NCI-H226 (cell line): Measurements from ENCODE around the gene CLDN14.

ENCODE experiments used
- DNase-seq: peaks from one replicate; pipeline ENCODE4 v3.0.0-alpha.2; 2015

The CLDN14 gene, protein sequence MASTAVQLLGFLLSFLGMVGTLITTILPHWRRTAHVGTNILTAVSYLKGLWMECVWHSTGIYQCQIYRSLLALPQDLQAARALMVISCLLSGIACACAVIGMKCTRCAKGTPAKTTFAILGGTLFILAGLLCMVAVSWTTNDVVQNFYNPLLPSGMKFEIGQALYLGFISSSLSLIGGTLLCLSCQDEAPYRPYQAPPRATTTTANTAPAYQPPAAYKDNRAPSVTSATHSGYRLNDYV

DNA sequence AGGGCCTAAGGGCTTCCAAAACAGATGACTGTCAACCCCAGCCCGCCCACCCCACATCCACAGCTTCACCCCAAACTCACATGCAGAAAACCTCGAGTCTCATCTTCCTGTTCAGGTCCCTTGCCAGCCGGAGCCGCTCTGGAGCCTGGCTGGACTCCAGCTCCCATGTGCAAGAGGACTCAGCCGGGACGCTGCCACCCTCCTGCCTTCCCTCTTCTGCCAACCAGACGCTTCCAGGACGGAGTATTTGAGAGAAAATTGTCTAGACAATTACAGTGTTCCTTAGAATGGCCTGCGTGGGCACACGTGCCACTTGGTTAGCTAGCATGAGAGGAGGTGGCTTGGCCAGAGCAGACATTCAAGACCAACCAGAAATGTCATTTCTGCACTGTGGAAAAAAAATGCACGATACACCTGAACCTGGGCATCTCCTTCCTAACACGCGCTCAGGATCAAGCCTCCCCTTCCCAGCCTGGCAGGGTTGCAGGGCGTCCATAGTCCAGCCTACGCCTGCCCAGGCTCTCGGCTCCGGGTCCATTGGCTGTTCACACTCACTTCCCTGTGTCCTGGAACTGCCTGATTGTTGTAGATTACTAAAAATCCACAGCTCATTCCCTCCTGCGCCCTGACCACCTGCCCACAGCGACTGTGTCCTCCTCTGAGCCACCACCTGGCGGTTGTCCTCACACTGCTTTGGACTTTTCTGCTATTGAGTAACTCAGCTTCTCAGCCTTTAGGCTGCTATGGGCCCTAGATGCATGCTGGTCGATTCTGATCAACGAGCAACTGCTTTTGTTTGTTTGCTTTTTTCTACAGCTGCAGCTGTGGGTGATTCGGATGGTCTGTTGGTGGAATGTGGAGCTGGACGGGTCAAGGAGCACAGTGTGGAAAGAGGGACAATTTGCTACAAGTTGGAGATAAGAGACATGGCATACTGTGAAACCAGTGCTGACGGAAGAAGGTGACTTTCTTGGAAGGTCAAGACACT is at the start of gene CLDN14:
Gene CLDN14 (minus strand): TSS at position 708 of the 988 bp plus-strand sequence. CDS start 18,427 bp downstream, outside the sequence.
- no peak for DNase-seq

DNA sequence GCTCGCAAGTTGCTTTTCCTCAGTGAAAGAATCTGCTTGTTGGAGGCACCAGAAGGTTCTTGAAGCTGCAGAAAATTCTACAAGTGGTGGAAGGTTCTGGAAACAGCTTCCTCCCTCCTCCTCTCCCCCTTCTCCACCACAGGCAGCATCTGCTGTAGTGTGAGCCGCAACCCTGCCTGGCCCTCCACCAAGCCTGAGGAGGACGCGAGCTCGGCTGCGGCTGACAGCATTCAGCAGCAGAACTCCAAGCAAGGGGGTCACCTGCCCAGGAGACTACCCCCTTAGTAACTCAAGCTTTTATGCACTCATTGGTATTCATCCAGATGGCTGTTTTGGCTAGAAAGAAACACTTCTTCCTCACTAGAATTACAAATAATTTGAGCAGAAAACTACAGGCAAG is 48.8 kb upstream of the CLDN14 start:
- no peak for DNase-seq

DNA sequence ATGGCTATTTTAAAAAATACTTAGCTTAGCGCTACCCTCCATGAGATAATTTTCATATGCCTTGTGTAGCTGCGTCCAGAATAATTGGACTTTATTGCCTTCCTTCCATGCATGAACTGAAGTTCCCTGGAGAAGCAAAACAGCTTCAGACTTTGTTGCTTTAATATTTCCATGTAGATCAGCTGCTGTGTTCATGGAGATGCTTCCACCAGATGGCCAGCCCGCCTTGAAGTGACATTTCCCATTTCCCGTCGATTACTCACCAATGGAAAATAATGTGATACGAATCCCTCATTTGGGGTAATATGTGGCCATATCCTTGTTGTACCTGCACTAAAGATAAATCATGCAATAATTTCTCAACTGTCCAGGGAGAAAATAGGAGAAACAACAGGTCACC is 47.4 kb upstream of the CLDN14 start:
- DNase-seq, result no peak

DNA sequence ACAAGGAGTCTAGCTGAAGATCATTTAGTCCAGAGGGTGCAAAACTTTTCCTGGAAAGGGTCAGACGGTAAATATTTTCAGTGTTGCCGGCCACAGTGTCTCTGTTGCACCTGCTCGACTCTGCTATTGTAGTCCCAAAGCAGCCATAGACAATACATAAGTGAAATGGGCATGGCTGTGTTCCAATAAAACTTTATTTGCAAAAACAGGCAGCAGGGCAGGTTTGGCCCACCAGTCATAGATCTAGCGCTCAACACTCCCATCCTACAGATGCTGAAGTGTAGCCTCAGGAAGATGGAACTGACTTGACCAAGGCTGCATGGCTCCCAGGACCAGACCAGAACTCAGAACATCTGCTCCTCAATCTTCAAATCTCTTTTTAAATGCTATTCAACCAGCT is 46.2 kb upstream of the CLDN14 start:
- DNase-seq, result no peak

DNA sequence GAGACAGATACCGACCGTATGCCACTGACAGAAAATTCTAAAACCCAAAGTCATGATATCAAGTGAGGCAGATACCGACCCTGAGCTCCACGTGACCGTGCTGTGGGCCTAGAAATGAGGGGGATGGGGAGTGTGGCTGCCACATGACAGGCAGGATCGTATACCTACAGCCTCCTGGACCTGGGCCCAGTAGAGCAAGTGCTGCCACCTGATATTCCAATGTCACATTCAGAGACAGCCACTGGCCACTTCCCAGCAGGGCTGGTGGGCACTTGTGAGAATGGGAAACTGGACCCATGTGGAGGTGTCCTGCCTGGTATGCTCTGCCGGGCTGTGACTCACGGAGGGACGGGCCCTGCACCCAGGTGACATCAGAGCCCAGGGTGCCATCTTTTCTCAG is 44.6 kb upstream of the CLDN14 start:
- no peak for DNase-seq

DNA sequence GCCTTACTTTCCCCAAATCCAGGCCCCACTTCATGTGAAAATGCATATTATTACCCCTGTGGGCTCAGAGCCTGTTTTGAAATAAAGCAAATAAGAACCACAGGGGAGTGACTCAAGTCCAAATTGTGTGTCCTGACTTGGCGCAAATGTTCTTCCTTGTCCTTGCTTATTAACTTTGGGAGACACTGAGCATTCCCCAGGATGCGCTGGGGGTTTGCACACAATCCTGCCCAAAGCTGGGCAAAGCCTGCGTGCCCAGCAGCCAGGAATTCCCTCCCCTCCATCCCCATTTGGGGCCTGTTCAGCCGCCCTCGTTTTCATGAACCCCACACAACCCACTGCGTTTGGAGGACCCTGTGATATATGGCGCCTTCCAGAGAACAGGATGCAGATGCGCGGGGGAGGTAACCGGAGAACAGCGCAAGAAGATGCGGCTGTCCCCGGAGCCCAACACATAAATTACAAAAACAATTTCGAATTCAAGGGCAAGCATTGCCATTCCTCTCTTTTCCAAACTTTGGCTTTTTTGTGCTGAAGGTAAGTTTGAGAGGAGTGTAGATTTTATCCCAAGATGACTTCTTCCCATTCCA is 42.4 kb upstream of the CLDN14 start:
- no peak for DNase-seq

DNA sequence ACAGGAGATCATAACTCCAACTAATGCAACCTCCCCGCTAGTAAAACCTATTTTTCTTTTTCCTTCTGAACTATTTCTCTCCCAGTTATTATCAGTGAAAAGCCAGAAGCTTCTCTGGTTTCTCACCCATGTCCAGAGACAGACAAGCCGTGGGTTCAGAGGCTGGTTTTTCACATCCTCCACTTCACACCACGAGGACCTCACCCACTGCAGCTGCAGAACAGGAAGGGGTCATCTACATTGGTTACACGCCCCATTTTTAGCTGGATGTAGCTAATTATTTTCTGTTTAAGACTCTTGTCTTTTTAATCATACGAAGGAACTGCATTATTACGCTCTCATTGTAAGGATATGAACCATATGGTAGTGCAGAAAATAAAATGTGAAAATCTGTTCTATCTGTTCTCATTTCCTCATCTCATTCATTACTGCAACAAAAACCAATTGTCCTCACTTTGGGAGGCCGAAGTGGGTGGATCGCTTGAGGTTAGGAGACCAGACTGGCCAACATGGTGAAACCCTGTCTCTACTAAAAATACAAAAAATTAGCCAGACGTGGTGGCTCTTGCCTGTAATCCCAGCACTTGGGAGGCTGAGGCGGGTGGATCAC is 39.1 kb upstream of the CLDN14 start:
- no peak for DNase-seq

DNA sequence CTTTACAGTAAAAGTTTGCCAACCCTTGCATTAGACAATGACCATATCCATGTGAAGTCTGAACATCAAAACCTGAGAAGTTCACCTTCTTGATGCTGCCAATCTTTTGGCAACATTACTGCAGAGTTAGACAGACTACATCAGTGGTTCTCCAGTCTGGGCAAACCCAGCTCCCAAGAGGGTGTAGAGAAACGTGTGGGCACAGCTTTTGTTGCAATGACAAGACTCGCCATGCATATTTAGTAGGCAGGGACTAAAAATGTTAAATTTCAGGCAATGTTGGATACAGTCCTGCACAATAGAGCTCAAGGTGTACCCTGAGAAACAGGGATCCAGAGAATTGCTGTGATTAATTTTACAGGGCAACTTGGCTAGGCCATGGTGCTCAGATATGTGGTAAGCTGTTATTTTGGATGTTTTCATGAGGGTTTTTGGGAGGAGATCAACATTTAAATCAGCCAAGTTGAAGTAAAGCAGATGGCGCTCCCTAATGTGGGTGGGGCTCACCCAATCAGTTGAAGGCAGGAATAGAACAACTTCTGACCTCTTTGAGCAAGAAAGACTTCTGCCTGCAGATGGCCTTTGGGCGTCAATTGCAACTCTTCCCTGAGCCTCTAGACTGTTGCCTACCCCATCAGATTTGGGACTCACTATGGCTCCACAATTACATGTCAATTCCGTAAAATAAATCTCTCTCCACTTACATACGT is 37.6 kb upstream of the CLDN14 start:
- no peak for DNase-seq

DNA sequence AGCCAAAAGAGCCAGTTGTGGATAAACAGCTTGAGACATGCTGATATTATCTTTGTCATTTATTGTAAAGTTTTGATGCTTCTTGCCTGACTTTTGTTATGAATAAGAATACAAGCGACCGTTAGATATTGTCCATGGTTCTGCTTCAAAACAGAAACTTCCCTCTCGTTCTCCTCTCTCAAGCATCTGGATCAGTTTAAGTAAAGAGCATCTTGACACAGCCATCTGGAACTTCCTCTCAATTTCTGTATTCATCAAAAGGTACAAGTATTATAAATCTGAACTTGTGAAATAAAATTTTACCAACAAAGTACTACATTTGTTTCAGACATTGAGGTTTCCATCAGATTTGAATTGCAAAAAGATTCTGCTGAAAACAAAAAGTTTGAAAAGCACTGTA is 36.4 kb upstream of the CLDN14 start:
- no peak for DNase-seq

DNA sequence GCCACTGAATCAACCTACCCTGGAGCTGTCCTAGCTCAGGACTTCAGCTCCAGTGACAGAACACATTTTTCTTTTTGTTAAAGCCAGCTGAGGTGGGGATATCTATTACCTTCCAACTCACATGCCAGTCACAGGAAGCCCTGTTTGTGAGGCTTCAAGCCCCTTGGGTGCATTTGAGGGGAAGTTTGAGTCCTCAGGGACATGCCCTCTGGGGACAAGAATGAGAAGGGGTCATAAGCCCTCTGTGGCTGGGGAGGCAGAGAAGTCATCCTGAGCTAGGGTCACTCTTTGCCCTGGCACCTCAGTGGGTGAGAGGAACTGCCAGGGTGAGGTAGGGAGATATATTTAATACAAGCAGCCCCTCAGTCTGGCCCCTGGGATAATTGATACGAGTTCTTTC is 33.5 kb upstream of the CLDN14 start:
- no peak for DNase-seq

DNA sequence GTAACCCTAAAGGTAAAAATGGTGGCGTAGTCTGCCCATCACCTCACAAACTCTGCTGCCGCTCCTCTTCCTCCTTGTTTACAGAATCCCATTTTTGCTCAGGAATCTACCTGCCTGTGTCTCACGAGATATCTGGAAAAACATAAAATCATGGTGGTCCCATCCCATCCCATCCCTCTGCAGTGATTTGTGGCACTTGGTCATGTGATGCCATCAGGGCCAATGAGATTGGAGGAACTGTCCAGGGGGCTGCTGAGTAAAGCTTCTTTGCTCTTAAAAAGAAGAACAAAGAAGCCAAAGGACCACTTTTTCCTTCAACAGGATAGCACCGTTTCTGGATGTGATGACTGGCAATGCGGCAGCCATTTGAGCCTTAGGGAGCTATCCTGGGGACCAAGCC is 33.0 kb upstream of the CLDN14 start:
- no peak for DNase-seq

DNA sequence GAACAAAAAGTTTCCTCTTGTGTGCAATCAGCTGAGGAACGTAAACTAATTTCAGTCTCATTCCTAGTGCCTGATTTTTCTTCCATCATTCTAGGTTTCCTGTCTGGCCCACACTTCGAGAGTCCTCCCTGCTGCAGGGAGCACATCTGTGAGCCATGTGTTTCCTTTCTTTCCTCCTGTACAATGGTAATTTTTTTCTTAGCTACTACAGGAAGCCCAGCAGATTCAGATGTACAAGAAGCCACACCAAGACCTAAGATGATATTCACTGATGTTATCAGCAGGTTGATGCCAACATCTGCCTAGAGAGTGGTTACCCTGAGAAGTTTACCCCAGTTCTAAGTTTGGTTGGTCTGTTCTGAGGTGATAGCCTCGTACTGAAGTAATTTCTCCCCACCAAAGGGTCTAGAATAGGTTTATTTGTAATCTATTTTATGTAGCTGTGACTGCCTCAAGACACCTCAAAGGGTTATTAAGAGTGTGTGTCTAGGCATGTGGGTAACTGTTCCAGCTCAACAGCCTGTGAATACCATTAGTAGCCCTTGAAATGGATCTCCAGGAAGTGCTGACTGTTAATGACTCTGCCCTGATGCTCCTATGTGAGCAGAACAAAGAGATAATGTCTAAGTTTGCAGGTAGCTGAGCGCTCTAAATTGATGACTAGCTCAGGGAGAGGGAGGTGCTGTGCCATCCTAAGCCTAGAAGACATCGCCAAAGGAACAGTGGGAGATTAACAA is 31.7 kb upstream of the CLDN14 start:
- DNase-seq, result no peak

DNA sequence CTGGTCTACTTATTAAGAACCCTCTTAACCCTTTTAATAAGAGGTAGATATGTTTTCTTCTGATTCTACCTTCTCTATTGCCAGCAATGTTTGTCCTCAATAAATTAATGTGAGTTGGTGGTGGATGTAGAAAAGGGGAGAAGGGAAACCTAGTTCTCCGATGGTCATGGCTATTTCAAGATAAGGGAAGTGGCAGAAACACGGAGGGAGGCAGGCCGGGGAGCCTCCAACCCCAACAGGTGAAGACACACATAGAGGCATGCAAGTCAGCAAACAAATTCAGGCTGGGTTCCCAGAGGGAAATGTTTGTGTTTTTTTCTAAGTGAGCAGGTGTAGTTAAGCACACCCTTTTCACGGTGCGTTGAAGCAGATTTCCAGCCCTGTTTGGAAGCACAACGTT is 31.0 kb upstream of the CLDN14 start:
- no peak for DNase-seq

DNA sequence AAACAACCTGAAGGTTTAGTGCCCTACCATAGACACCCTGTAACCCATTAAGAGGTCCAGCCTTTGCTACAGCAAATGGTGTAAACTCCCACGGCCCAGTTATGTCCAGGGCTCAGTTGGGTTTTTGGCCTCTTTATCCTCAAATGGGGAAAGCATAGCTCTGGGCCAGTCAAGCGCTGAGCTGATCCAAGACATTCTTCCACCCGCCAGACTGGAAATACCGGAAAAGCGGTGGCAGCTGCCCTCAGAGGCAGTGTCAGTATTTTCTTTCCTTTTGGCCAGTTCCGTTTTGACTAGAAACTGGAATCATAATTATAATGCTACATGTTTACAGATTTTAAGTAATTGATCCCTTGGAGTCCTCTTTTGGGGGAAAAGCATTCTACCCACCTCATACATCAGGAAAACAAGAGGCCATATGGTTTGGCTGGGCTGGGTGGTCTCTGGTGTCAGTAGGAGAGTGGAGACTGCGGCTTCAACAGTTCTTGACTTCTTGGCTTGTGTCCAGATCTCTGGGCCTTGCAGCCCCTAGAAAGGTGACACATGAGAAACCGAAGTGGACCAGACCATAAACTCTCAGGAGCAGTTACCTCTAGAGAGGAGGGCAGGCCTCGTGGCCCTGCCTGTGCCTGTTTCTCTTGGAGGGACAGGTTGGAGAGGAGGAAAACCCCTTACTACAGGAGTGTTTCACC is 30.2 kb upstream of the CLDN14 start:
- DNase-seq, result no peak

DNA sequence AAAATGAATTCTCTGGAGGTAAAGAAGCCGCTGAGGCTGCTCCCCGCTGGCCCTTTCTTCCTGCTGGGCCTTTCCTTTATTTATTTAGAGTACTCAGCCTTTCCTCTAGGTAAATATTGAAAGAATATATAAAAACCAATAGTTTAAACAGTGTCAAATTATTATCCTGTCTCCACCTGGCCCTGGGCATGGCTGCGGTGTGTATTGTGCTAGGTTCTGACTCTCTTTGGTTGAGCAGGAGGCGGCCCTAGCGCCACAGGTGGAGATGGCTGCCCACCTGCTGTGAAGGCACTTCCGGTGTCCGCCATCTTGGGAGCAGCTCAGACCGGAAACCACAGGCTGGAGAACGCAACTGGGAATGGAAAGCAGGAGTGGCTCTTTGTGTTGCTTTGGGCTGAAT is 29.0 kb upstream of the CLDN14 start:
- DNase-seq, result no peak

DNA sequence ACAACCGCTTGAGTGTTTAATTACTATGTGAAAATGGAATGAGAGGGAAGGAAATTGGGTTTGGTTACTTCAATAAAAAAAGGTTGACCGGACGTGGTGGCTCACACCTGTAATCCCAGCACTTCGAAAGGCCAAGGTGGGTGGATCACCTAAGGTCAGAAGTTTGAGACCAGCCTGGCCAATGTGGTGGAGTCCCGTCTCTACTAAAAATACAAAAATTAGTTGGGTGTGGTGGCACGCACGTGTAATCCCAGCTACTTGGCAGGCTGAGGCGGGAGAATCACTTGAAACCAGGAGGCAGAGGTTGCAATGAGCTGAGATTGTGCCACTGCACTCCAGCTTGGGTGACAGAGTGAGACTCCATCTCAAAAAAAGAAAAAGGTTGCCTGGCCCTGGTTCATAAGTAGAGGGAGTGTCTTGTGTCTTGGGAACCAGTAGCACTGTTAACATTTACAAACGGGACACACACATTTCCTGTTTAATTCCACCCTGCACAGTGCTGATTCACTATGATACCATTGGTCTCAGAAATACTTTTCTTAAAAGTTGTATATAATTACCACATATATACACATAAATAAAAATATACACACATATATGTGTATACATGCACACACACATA is 27.6 kb upstream of the CLDN14 start:
- DNase-seq, result no peak

DNA sequence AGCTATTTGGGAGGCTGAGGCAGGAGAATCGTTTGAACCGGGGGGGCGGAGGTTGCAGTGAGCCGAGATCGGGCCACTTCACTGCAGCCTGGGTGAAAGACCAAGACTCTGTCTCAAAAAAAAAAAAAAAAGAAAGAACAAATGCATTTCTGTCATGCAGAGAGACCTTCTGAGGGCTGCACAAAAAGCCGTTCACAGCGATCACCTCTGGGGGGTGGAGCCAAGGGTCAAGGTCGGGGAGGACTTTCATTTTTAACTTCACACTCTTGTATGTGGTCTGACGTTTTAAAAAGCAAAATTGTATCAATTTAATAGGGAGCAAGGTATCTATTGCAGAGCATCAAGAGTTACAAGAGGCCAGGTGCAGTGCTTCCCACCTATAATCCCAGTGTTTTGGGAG is 26.6 kb upstream of the CLDN14 start:
- DNase-seq, result no peak

DNA sequence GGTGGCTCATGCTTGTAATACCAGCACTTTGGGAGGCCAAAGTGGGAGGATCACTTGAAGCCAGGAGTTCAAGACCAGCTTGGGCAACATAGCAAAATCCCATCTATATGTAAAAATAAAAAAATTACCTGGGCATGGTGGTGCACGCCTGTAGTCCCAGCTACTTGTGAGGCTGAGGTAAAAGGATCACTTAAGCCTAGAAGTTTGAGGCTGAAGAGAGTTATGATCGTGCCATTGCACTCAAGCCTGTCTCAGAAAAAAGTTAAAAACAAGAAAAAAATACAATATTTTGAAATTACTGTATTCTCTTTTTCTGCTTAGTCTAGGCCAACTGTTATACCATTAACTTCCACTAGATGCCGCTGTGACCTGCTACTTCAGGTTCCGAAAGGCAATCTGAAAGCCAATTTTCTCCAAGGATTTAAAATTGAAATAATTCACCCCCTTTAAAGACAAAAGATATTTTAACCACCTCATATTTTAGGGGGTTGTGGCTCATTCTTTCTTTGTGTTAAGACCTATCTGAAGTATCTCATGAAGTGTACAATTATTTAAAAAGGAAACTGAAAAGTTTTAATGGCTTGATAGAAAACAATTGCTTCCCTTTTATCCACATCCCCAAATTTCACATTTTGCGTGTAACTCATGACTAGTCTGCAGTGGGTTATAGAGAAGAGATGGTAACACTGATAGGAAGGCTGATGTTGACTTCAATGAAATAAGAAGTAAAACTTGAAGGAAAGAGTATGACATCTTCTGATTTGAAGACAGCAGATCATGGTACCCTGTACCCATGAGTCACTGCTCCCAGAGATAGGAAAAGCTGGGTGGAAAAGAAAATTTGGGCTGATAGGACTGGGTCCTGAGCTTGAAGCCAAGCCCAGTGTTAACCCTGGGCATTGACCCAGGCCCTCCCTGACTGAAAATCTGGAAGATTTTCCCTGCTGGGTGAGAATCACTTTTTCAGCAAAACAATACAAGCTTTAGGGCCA is 24.4 kb upstream of the CLDN14 start:
- DNase-seq, result no peak

DNA sequence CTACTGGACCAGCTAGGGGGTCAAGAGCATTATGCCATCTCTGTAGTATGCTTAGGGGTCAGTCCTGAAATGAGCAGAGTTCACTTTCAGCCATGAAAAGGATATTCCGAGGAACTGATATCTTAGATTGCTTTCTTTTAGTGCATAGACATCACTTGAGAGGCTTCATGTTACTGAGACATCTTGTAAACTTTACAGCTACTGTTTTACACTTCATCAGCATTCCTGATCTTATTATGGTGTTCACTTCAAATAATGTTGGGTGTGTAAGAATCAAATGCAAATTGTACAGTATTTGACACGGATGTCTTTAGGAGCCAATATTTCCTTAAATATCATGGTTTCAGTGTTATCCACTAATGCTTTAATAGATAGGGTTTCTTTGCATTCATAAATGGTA is 22.4 kb upstream of the CLDN14 start:
- no peak for DNase-seq

DNA sequence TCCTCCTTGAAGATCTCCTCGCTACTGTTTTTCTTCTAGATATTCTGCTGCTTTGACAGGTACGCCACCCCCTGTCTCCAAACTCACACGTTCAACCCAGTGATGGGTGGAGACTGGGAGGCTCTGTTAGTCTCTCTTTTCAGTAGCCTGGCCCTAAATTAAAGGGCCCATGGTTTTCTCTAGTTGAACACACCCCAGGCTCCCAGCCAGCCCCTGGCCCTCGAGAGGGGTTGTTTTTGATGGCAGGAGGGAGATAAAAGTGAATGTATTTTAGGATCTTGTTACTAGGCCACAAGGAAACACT is 21.6 kb upstream of the CLDN14 start:
- no peak for DNase-seq
